ENCODE measurements around the gene CBFB.
"Not testable (repeated sequence)": the region's sequence is repeated elsewhere in the genome, so short reads cannot be mapped to it uniquely, and the experiment has no call there.

CBFB gene

DNA sequence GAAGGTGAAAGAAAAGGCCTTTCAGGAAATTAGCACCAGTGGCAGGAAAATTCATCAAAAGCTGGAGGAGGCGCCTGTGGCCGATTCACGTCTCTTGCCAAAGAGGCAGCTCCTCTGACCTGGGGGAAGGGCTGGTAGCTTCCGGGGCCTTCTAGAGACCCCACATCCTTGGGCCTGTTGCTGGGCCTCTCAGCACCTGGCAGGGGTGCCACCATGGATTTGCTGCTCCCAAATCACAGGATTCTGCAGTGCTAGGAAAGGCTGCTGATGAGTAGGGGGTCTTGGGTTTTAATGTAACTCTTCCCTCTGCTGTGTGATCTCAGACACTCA is 11.6 kb upstream of the CBFB start:
- no peak for DNase-seq

GRCh38 chr16:67017810-67018488 is 11.0 kb upstream of the CBFB start:
- peak; percentile 91 for DNase-seq

GRCh38 chr16:67019171-67019570 is 9.8 kb upstream of the CBFB start:
- DNase-seq = no peak

DNA sequence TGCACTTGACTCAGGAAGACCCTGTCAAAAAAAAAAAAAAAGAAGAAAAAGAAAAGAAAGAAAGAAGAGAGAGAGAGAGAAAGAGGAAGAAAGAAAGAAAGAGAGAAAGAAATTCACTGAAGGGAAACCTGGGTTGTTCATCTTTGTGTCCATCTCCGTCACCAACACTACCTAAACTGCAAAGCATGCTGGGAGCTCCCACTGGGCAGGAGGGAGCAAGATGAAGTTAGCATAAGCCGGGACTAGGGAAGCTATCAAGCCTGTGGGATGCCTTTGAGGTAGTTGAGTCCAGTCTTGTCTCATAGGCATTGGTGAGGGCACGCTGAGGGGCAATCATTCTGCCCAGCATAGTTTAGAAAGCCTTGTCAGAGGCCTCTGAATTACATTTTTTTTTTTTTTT is 7.6 kb upstream of the CBFB start:
- peak; percentile 19 for DNase-seq

GRCh38 chr16:67022531-67023214 is 6.3 kb upstream of the CBFB start:
- DNase-seq = no peak

GRCh38 chr16:67023689-67024088 is 5.3 kb upstream of the CBFB start:
- no peak for DNase-seq

GRCh38 chr16:67024384-67025209 is 4.4 kb upstream of the CBFB start:
- peak; percentile 33 for DNase-seq

GRCh38 chr16:67025210-67025550 is 3.8 kb upstream of the CBFB start:
- peak; percentile 40 for DNase-seq

- peak; percentile 40 for DNase-seq
Measured at GRCh38 chr16:67026570-67026969, 2.4 kb upstream of the CBFB start.

- DNase-seq = peak; percentile 43
Measured at GRCh38 chr16:67027046-67027445, 1.9 kb upstream of the CBFB start.

- DNase-seq = no peak
Measured at GRCh38 chr16:67028167-67028695, 718 bp upstream of the CBFB start.

DNA sequence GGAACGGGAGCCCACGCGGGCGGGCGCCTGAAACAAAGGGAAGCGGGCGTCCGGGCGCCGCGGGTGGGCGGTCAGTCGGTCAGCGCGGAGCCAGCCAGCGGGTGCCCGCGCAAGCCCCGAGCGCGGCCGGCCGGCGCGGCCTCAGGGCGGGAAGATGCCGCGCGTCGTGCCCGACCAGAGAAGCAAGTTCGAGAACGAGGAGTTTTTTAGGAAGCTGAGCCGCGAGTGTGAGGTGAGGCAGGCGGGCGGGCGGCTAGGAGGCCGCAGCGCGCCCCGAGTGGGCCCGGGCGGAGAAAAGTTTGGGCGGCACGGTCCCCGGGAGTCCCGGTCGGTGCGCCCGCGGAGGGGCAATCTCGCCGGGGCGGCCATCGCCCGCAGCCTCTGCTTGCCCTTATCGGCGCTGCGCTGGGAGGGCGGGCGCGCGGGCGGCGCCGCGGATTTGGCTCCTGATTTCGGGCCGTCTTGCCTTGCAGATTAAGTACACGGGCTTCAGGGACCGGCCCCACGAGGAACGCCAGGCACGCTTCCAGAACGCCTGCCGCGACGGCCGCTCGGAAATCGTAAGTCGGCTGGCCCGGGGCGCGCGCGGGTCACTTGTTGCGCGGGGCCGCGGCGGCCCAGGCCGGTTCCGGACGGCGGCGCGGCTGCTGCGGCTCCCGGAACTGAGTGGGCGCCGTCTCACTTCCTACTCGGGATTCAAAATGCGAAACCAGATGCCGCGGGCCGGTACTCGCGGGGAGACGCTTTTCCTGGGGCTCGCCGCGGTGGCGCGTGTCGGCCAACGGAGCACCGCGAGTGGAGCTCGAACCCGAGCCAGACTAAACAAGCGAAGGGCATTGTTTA is 526 bp downstream of the CBFB start:
- DNase-seq = peak; percentile 88

DNA sequence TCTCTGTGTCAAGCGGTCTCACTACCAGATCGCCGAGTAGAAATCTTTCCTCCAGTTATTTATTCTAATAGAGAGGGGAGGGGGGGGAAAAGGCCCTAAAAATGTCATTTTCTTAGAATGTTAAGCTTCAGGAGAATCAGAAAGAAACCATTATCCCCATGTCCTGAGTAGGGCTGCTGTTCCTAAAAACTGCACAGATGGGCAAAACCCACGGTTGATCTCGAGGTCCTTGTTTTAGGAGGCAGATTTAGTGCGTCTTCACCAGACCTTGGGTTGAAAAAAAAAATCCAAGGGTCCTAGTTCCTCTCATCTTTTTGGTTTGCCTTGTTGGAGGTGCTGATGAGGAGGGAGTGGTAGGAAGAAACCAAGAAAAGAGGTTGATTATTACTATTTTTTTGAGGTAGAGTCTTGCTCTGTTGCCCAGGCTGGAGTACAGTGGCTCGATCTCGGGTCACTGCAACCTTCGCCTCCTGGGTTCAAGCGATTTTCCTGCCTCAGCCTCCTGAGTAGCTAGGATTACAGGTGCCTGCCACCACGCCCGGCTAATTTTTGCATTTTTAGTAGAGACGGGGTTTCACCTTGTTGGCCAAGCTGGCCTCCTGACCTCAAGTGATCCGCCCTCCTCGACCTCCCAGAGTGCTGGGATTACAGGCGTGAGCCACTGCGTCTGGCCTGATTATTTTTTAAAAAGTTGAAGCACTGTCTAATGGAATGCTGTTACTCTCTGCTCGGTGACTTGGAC is 1.4 kb downstream of the CBFB start:
- DNase-seq = peak; percentile 52

- no peak for DNase-seq
Measured at GRCh38 chr16:67034487-67034886, 5.5 kb downstream of the CBFB start.

- DNase-seq = no peak
Measured at GRCh38 chr16:67035364-67035763, 6.4 kb downstream of the CBFB start.

GRCh38 chr16:67036323-67036741 is 7.4 kb downstream of the CBFB start:
- no peak for DNase-seq

GRCh38 chr16:67039260-67040020 is 10.5 kb downstream of the CBFB start:
- no peak for DNase-seq

DNA sequence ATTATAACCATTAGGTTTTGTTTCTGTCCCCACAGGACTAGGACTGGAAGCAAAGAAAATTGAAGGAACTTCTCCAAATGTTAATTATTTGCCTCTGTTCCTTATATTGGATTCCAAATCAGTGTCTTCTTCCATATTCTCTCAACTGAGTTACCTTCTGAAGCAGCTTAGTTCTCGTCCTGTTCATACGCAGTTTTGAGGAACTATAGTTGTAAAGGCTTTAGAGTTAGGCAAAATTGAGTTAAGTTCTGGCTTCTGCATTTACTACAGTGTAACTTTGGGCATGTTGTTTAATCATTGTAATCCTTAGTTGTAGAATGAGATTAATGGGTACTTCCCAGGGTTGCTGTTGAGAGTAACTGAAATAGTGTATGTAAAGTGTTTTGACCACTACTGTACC is 11.2 kb downstream of the CBFB start:
- no peak for DNase-seq

- DNase-seq = no peak
Measured at GRCh38 chr16:67040906-67041305, 12.0 kb downstream of the CBFB start.

DNA sequence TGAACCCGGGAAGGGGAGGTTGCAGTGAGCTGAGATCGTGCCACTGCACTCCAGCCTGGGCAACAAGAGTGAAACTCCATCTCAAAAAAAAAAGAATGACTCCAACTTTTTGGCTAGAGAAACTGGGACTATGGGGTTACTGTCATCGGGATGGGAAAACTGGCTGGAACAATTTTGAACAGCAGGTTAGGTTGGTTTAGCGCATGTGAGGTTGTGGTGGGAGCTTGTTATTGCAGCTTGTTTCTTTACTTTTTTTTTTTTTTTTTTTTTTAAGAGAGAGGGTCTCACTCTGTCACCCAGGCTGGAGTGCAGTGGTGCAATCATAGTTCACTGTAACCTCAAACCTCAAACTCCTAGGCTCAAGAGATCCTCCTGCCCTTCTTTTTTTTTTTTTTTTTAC is 12.6 kb downstream of the CBFB start:
- not testable (repeated sequence) for DNase-seq

DNA sequence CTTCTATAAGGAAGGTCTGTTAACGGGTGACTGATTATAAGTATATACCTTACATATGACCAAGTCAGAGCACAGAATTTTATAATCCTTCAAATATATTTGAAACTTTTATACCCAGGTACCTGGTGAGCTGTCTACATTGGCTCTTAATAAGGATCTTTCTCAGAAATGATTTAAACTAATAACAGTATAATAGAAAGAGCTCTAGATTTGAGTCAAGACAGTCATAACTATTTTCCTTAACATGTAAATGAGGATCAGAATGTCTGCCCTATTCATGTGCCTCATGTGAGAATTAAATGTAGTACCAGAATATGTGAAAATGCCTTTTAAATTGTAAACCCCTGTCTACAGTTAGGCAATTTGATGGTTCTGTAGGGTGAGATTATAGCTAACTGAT is 14.5 kb downstream of the CBFB start:
- no peak for DNase-seq

Data from activated CD8-positive, alpha-beta memory T cell treated with anti-CD3 and anti-CD28 coated beads for 24 hours (primary cell).